HG02798 (cell line): ENCODE measurements around the gene LPGAT1.
"Not testable (repeated sequence)": the region's sequence is repeated elsewhere in the genome, so short reads cannot be mapped to it uniquely, and the experiment has no call there.

Source experiments
- ATAC-seq: cut with Tn5 transposase; IDR thresholded peaks from one replicate; pipeline ENCODE4 v1.9.1; 2021; ENCODE audit warnings: mild to moderate bottlenecking; ENCODE audit not compliant: unreplicated experiment, poor library complexity

The LPGAT1 gene

DNA sequence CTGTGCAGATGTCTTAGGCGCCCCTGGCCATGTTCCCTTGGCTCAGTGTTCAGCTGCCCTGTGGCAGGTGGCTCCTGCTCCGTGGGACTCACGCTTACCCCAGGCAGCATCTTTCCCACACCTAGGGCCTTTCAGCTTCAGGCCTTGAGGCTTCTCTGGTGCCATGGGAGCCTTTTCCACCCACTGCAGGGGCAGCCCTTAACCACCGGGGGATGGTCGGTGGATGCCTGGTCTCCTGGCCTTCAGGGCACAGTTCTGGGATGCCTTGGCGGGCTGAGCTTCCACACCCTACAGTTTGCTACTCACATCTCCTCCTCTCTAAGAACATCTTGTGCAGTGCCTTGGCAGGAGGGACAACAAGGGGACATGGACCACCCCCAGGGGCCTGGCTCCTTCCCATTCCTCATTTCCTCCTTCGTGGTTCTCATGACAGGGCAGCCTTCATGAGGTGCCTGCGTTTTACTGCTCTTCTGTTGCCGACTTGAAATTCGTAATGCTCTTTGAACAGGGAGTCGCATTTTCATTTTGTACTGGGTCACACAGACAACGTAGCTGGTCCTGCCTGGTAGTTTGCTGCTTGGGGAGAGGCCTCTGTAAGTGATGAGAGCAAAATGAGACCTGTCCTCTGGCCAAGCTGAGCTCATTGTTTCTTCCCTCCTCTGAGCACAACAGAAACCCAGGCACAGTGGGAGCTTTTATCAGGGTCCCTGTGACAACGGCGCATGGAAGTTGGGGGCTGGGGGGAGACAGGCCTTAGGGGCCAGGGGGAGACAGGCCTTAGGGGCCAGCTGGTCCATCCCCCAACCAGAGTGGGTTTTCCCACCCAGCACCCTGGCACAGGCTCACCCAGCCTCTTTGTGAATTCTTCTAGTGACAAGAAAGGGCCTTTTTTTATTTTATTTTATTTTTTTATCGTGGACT, 93.2 kb downstream of the LPGAT1 start:
- no peak for ATAC-seq

- ATAC-seq = no peak
Measured at GRCh38 chr1:211736351-211736915, 94.1 kb downstream of the LPGAT1 start.

DNA sequence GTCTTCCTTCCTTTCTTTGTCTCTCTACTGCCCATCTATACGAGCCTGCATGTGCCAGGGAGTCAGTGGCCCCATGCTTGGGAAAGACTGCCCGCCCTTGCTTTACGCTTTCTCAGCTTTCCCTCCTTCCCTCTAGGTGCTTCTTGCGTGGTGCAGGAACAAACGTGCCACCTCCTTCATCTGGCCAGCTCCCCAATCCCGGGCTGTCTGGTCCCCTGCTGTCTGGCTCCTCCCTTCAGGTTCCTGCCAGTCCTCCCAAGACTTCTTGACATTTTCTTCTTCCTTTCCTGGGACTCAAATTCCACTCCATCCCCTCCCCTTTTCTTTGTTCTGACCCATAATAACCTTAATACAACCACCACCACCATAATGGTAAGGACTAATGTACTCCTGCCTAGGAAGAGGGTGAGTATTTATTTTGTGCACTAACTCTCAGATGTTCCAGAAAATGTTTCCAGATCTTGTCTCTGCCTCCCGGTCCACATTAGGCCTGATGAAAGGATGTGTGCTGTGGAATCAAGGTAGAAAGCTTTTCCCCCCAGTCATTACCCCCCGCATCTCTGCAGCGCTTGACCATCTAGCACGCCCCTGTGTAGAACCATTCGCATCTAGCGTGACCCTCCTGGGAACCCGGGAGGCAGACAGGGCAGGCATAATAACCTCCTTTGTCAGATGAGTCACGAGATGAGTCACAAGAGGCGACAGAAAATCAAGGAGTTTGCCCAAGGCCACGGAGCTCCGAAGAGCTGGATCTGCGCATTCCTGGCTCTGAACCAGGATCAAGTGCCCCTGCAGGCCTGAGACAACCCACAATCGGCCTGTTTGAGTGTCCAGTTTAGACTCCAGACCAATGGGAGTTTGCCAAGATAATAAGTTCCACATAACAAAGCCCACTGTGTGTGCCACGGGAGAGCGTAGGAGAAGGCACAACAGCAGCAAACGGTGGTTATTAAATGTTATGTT, 95.1 kb downstream of the LPGAT1 start:
- ATAC-seq = no peak

DNA sequence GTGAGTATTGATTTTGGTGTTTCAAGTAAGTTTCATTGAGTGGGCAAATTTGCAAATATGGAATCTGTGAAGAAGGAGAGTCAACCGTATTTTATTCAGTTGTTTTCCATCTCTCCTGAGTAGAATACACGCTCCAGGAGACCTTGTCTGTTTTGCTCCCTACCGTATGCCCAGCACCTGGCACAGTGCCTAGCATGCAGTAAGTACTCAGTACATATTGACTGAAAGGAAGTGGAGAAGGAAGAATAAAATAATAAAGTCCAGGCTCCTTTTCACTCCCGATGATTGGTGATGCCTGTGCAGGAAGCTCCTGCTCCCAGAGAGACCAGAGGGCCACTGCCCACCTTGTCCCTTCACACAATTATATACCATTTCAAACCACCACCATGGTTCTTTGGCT, 95.8 kb downstream of the LPGAT1 start:
- no peak for ATAC-seq

GRCh38 chr1:211734359-211734758, 96.2 kb downstream of the LPGAT1 start:
- ATAC-seq = no peak

GRCh38 chr1:211732293-211732980, 98.1 kb downstream of the LPGAT1 start:
- peak; percentile 46 for ATAC-seq

- no peak for ATAC-seq
Measured at GRCh38 chr1:211731456-211732292, 98.9 kb downstream of the LPGAT1 start.

DNA sequence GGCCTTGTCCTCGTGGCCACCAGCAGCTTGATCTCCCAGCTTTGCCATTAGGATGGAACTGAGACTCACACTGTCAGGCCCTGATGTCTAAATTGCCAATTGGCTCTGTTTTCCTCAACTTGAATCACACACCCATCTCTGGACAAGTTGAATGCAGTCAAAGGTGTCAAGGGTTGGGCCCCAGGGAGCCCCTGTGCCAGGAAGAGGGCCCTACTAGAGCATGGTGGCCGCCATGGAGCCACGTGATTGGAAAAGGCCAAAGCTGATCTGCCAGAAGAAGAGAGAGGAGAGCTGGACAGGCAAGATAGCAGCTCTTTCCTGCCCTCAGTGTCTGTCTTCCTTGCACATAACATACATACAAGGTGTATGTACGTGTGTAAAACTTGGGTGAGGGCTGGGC, 100.2 kb downstream of the LPGAT1 start:
- ATAC-seq = no peak

- no peak for ATAC-seq
Measured at GRCh38 chr1:211729238-211729637, 101.3 kb downstream of the LPGAT1 start.

DNA sequence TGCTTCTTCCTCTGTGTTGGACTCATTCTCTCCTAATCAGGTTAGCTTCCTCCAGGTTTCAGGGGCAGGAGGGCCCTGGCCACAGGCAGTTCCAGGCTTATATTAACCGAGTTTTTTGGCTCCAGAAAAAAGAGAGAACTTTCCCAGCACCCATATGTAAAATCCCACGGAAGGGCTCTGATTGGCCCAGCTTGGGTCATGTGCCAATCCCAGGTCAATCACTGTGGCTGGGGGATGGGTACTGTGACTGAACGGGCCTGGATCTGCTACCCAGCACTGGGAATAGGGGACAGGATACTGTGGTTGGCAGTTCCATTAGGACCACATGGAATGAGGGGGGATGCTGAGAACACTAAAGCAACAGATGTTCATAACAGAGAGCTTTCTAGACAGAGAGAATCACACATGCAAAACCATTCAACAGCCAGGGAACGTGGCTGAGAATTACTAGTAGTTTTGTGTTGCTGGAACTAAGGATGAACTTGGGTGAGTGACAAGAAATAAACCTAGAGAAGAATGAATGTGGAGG, 104.0 kb downstream of the LPGAT1 start:
- ATAC-seq = no peak

DNA sequence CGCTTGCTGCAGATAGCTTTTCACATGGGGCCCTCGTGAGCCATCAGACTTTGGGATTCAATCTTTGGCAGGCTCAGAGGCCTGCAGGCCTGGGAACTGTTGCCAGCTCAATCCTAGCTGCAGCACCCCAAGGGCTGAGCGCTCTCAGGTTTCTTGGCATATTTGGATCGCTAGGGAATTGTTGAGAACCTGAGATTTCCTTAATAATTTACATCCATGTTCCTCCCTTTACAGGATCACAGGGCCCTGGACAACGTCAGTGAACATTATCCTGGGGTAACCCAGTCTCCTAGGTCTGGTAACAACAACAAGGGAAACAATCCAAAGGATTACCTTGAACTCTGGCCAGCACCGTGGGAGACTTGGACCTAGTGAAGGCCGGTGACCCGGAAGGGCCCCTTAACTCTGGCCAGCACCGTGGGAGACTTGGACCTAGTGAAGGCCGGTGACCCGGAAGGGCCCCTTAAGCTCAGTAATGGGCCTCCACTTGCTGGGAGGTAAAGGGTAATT, 105.8 kb downstream of the LPGAT1 start:
- ATAC-seq = no peak

- no peak for ATAC-seq
Measured at GRCh38 chr1:211723273-211723672, 107.3 kb downstream of the LPGAT1 start.

DNA sequence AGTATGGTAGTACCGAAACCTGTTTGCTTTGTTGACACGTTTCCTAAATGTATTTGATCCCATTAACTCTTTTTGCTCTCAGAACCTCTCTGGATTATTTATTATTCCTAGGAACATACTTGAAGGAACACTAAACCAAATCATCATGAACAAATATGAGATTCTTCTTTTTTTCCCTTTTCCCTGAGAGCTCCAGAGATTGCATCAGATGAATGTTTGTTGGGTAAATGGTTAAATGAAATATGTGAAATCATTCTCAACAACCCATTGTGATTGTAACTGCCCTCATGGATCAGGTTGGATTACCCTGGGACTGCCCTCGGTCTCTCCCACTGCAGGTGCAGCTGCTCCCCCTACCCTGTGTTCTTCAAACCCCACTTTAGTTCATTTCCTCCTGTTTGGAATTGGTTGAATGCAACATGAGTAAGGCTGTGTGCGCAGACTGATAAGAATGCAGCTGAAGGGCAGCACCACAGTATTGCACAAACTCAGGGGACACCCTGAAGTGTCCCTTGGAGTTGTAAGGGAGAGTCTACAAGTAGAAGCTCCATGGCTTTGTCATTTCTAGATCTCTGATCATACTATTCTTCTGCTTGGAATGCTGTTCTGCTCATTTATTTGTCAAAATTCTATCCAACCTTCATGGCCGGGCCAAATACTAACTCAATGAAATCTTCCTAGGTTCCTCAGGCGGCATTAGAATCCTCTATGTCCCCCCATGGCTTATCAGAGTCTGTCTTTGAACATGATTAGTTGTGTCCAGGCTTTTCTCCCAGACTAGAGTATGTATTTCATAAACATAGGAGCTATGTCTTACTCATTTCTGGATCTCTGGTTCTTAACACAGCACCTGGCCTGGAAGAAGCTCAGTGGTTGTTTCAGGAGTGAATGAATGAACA, 108.0 kb downstream of the LPGAT1 start:
- ATAC-seq = no peak

DNA sequence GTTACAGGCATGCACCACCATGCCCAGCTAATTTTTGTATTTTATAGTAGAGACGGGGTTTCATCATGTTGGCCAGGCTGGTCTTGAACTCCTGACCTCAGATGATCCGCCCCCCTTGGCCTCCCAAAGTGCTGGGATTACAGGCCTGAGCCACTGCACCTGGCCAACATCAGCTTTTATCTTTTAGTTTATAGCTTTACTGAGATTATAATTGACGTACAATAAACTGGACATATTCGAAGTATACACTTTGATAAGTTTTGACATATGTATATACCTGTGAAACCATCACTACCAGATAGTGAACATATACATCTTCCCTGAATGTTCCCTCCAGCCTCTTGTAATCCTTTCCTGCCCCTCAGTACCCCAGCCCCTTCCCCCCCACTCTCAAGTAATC, 114.0 kb downstream of the LPGAT1 start:
- not testable (repeated sequence) for ATAC-seq

DNA sequence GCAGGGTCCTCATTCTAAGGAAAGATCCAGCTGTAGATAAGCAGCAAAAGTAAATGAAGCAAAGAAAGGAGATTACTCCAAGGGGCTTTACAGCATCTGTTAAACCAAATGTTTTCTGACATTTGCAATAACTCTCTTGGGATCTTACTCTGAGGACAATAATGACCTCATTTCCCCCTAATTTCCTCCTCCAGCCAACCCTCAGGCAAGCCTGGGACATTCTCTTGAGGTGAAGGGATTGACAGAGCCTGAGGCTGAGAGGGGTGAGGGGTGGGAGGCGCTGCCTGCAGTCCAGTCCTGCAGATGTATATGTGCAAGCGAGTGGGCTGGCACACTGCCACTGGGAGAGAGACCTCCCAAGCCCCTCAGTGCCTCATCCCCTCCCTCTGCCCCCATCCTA, 114.6 kb downstream of the LPGAT1 start:
- no peak for ATAC-seq

- no peak for ATAC-seq
Measured at GRCh38 chr1:211714154-211714553, 116.4 kb downstream of the LPGAT1 start.

DNA sequence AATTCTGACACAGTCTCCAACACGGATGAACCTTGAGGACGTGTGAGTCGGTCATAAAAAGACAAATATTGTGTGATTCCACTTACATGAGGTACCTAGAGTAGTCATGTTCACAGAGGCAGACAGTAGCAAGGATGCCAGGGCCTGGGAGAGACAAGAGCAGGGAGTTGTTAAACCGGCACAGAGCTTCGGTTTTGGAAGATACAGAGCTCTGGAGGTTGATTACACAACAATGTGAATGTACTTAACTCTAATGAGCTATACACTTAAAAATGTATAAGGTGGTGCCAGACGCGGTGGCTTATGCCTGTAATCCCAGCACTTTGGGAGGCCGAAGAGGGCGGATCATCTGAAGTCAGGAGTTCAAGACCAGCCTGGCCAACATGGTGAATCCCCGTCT, 117.3 kb downstream of the LPGAT1 start:
- no peak for ATAC-seq

DNA sequence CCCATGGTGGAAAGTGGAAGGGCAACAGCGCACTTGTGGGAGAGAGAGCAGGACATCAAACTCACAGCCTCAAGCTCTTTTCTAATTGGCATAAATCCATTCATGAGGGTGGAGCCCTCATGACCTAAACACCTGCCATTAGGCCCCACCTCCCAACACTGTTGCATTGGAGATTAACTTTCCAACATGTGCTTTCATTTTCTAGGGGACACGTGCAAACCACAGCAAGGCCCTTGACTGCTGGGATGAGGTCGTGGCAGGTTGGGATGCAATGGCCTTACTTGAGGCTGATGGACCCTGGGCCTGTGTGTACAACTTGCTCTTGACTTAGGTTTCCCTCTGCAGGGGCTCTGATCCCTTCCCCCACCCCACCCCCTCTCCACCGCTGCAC, 119.3 kb downstream of the LPGAT1 start:
- ATAC-seq = no peak
